Measurements from ENCODE around the gene CENPU. TPM values are rescaled to one million over a fixed set of nuclear protein-coding genes. Genes with fewer than 3 reads are reported as not detected.

Gene CENPU
- total RNA-seq, 1 donor from 2014 or later: 76.6 TPM

- Mint-ChIP-seq H3K36me3 (ENCODE audit: low read depth) (peaks cover 24% of the 10 kb centered on the region), H3K27ac (ENCODE audit: unreplicated experiment) (no peak overlapping the region), H3K4me3 (no peak overlapping the region), H3K27me3 (ENCODE audit: low read depth) (no peaks in the 10 kb centered on the region), H3K4me1 (no peaks in the 10 kb centered on the region), H3K9me3 (no peaks in the 10 kb centered on the region)
- no peak for TF ChIP-seq CTCF (conservative IDR thresholded peaks at IDR 0.05)
- DNase-seq (ENCODE audit: low read depth, low spot score): no peak
Measured at GRCh38 chr4:184702114-184702513, 31.8 kb downstream of the CENPU start.

- H3K36me3 Mint-ChIP-seq (ENCODE audit: low read depth): peaks cover 15% of the 10 kb centered on the region
- no peak overlapping the region for H3K4me3 Mint-ChIP-seq
- H3K27me3 Mint-ChIP-seq (ENCODE audit: low read depth): no peaks in the 10 kb centered on the region
- no peaks in the 10 kb centered on the region for H3K9me3 Mint-ChIP-seq
- DNase-seq (ENCODE audit: low read depth, low spot score): no peak
- H3K27ac Mint-ChIP-seq (ENCODE audit: unreplicated experiment): no peak overlapping the region
- no peak for TF ChIP-seq CTCF (conservative IDR thresholded peaks at IDR 0.05)
- H3K4me1 Mint-ChIP-seq: no peaks in the 10 kb centered on the region
Measured at GRCh38 chr4:184699941-184700340, 34.0 kb downstream of the CENPU start.

- peaks cover 20% of the 10 kb centered on the region for H3K36me3 Mint-ChIP-seq (ENCODE audit: low read depth)
- no peaks in the 10 kb centered on the region for H3K27me3 Mint-ChIP-seq (ENCODE audit: low read depth)
Measured at GRCh38 chr4:184697956-184698355, 35.9 kb downstream of the CENPU start.

GRCh38 chr4:184695178-184695896 lies 38.6 kb downstream of the CENPU start:
- Mint-ChIP-seq H3K4me1 (no peaks in the 10 kb centered on the region), H3K27me3 (ENCODE audit: low read depth) (no peaks in the 10 kb centered on the region), H3K36me3 (ENCODE audit: low read depth) (peaks cover 26% of the 10 kb centered on the region), H3K9me3 (peaks cover 3% of the 10 kb centered on the region), H3K4me3 (no peak overlapping the region), H3K27ac (ENCODE audit: unreplicated experiment) (no peak overlapping the region)
- TF ChIP-seq CTCF (conservative IDR thresholded peaks at IDR 0.05): no peak
- DNase-seq (ENCODE audit: low read depth, low spot score): no peak

More at GRCh38 chr4:184697956-184698355, 35.9 kb downstream of the CENPU start:
- Mint-ChIP-seq H3K27ac (ENCODE audit: unreplicated experiment) (no peak overlapping the region), H3K9me3 (no peaks in the 10 kb centered on the region), H3K4me3 (no peak overlapping the region), H3K4me1 (no peaks in the 10 kb centered on the region)
- DNase-seq (ENCODE audit: low read depth, low spot score): no peak
- TF ChIP-seq CTCF (conservative IDR thresholded peaks at IDR 0.05): no peak

GRCh38 chr4:184694412-184694956 lies 39.4 kb downstream of the CENPU start:
- H3K4me3 Mint-ChIP-seq: no peak overlapping the region
- DNase-seq (ENCODE audit: low read depth, low spot score): no peak
- H3K36me3 Mint-ChIP-seq (ENCODE audit: low read depth): peaks cover 26% of the 10 kb centered on the region
- H3K27ac Mint-ChIP-seq (ENCODE audit: unreplicated experiment): no peak overlapping the region
- H3K27me3 Mint-ChIP-seq (ENCODE audit: low read depth): no peaks in the 10 kb centered on the region
- no peak for TF ChIP-seq CTCF (conservative IDR thresholded peaks at IDR 0.05)
- H3K4me1 Mint-ChIP-seq: no peaks in the 10 kb centered on the region
- peaks cover 3% of the 10 kb centered on the region for H3K9me3 Mint-ChIP-seq

Measured in neural crest cell (in vitro differentiated cells).